GM12872 (cell line): ENCODE data around the gene SUCO.

ENCODE experiments used
- CTCF ChIP-seq: IDR thresholded peaks from 3 replicates; pipeline ENCODE4 v1.5.1; 2011; ENCODE audit warnings: low read depth, mild to moderate bottlenecking, low read length, moderate library complexity; ENCODE audit not compliant: insufficient read depth

SUCO gene

GRCh38 chr1:172537366-172537765 lies 4.4 kb downstream of the SUCO start:
- TF ChIP-seq CTCF = no peak

- TF ChIP-seq CTCF = no peak
Measured at GRCh38 chr1:172537827-172538391, 5.0 kb downstream of the SUCO start.

GRCh38 chr1:172540635-172541034 lies 7.7 kb downstream of the SUCO start:
- no peak for TF ChIP-seq CTCF

DNA sequence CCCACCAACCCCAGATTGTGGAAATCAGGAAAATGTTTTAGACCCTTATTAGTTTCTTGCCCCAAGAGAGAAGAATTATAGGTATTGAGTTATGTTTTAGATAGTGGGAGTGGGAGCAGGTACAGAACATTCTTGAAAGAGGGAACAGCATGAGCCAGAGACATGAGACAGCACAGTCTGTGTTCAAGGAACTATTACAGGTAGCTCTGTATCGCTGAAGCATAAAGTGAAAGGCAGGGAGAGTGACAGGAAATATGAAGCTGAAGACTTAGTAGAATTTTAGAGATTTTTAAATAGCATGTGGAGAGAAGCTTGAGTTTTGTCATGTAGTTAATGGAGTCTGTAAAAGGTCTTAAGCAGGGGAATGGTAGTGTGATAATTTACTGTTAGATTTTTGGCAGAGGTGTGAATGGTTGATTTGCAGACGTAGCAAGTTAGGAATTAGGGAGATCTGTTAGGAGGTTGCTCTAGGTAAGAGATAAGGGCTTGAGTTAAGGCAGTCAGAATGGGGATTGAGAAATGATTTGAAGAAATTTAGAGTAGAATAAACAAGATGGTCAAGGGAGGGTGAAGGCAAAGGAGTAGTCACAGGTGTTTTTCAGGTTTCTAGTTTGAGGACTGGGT lies 11.6 kb downstream of the SUCO start:
- no peak for TF ChIP-seq CTCF

DNA sequence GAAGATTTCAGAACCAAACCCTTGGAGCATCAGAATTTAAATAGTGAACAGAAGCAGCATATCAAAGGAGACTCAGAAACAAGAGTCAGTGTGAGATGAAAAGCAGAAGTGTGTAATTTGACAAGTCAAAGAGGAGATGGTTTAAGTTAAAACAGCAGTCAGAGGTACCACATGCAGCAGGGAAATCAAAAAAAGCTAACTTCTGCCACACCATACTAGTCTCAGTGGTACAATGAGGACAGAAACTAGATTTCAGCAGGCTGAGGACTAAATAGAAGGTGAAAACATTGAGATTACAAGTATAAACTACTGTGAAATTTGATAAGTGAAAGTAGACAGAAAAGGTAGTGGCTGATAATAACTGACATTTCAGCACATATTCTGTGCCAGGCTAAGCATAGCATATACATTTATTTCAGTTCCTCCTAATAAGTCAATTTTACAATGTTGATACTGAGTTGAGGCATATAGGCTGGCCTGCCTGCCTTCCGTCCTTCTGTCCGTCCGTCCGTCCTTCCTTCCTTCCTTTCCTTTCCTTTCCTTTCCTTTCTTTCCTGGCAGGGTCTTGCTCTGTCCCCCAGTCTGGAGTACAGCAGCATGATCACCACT lies 12.6 kb downstream of the SUCO start:
- no peak for TF ChIP-seq CTCF

DNA sequence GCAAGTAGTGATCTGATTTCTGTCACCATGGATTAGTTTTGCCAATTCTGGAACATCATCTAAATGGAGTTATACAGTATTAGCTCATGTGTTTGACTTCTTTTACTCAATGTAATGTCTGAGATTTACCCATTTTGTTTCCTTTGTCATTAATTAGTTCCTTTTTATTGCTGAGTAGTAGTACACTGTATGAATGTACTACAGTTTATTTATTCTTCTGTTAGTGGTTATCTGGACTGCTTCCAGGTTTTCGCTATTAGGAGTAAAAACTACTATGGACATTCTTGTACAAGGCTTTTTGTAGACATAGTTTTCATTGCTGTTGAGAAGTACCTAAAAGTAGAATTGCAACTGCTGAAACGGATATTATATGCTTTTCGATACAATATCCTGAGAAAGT lies 14.1 kb downstream of the SUCO start:
- no peak for TF ChIP-seq CTCF

DNA sequence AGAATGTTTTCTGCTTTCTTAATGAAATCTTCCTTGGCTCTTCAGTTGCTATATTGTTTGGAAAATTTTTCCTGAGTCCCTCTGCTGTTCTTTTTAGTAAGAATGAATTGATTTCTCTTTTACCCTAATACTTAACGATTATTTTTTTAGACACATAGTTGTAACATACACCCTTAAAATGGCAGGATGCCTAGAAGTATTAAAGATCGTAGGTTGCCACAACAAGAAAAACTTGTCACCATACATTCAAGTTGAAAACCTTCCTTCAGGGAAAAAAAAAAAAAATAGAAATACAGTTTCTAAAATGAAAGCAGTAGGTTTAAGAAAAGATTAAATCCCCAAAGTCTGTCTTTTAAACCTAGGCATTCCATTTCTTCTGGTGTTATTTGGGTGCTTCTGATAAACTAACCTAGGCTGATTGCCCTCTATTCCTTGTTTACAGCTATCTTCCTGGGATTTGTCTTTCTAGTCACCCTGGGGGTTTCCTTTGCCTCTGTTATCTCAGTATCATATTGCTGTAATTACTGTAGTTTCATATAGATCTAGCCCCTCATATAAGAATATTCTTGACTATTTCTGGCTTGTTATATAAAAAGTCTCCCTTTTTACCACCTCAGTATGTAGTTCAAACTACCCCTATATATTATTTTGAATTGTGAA lies 16.8 kb downstream of the SUCO start:
- TF ChIP-seq CTCF = no peak
